Spleen (tissue), 11 donors: Measurements from ENCODE around the gene SC5D. TPM values are rescaled to one million over a fixed set of nuclear protein-coding genes. Genes with fewer than 3 reads are reported as not detected.

Source experiments
- DNase-seq: peaks from one replicate; pipeline ENCODE4 v3.0.0-alpha.2; 2020
- H3K27ac ChIP-seq, 8 donors: fragments of 200-600 bp; sonication (generic) in 7 of 8; 1 replicate in 4 of 8; 2 replicates in 4 of 8; pipeline versions ENCODE4 v1.5.0 to v1.8.0; 2016 to 2021; ENCODE audit warnings: inconsistent platforms in 4 of 8, mild to moderate bottlenecking in 4 of 8, moderate library complexity in 1 of 8
- H3K27me3 ChIP-seq, 7 donors: fragments of 200-600 bp; sonication (generic) in 6 of 7; replicated peaks in 1 of 7; 1 replicate in 4 of 7; 2 replicates in 3 of 7; pipeline versions ENCODE4 v1.5.0 to v1.8.0; 2016 to 2021; ENCODE audit warnings: inconsistent platforms in 3 of 7, mild to moderate bottlenecking in 1 of 7
- H3K36me3 ChIP-seq, 6 donors: fragments of 200-600 bp; sonication (generic) in 5 of 6; 1 replicate in 4 of 6; 2 replicates in 2 of 6; pipeline versions ENCODE4 v1.5.0 to v1.8.0; 2016 to 2021; ENCODE audit warnings: inconsistent platforms in 2 of 6
- H3K4me1 ChIP-seq, 6 donors: fragments of 200-600 bp; sonication (generic) in 5 of 6; 1 replicate in 3 of 6; 2 replicates in 3 of 6; pipeline versions ENCODE4 v1.5.0 to v1.8.0; 2016 to 2021; ENCODE audit warnings: inconsistent platforms in 3 of 6
- H3K4me3 ChIP-seq, 8 donors: fragments of 200-600 bp; sonication (generic) in 7 of 8; 1 replicate in 4 of 8; 2 replicates in 4 of 8; pipeline versions ENCODE4 v1.5.0 to v1.8.0; 2016 to 2021; ENCODE audit warnings: inconsistent platforms in 4 of 8, mild to moderate bottlenecking in 4 of 8, moderate library complexity in 2 of 8
- H3K9me3 ChIP-seq, 8 donors: fragments of 200-600 bp; sonication (generic) in 7 of 8; 1 replicate in 4 of 8; 2 replicates in 4 of 8; pipeline versions ENCODE4 v1.5.0 to v1.8.0; 2016 to 2021; ENCODE audit warnings: inconsistent platforms in 4 of 8
- POLR2A ChIP-seq, 3 donors: fragments of 450-650 bp; IDR thresholded peaks; one replicate each; pipeline ENCODE4 v1.5.1; 2017; ENCODE audit warnings: antibody characterized with exemption in 3 of 3, mild to moderate bottlenecking in 1 of 3
- POLR2AphosphoS5 ChIP-seq, 3 donors: sonication (generic); formaldehyde crosslinking; IDR thresholded peaks; one replicate each; pipeline ENCODE4 v1.5.1; 2017; ENCODE audit warnings: antibody characterized with exemption in 3 of 3
- WGBS, 5 donors: extraction: QIAGEN DNeasy Blood & Tissue Kit in 3 of 5; methylation state at CpG; one replicate each; pipeline versions ENCODE4 v1.1.5 to v1.1.7; 2013 to 2018; 5-methylcytosine and 5-hydroxymethylcytosine counted together
- intact Hi-C: fragments of 100-400 bp; cut with DNase I; formaldehyde crosslinking; loops from one replicate; pipeline ENCODE4 v1.15.0; 2023; ENCODE audit warnings: low total_unique reads
- polyA plus RNA-seq, 3 donors: library from polyadenylated mRNA; stranded (reverse); fragments of 200-250 nt; gene quantifications; one replicate each; pipeline ENCODE4 v1.2.1, GENCODE V29; 2013
- total RNA-seq, 7 donors: library from RNA; depleted of rRNA in 3 of 7; stranded (reverse); fragments of >200 nt in 3 of 7; fragmentation: NEBNext Ultra II Directional in 4 of 7; extraction: Animal tissue kit (Norgen Biotek cat#: 25700) in 4 of 7; gene quantifications; one replicate each; pipeline versions ENCODE4 v1.1.0 to v1.2.1, GENCODE V29; 2016 to 2021
- TF ChIP-seq, protein P1 (sequence below), 11 experiments: fragments of 200-600 bp in 7 of 11; fragments of 450-650 bp in 4 of 11; sonication (generic) in 4 of 11; IDR thresholded peaks in 8 of 11; conservative IDR thresholded peaks in 3 of 11; 1 replicate in 7 of 11; 2 replicates in 4 of 11; pipeline versions ENCODE4 v1.4.0 to v1.8.0; 2016 to 2021; ENCODE audit warnings: antibody characterized with exemption in 11 of 11, inconsistent platforms in 4 of 11, mild to moderate bottlenecking in 1 of 11
- donor health status: healthy with polysubstance abuse.
- donor health status: DM: no; HTN: no; CAD: no; lungs with moderate emphysema.
- donor health status: DM: no; HTN: no; CAD: no.
- donor health status: Bipolar disorder and iron deficiency.
- donor health status: healthy.
- donor health status: DM: no; HTN: no; CAD: no.
- donor health status: DM: yes; HTN: yes; CAD: no.

SC5D gene
- total and polyA plus RNA-seq, 10 donors: 4.8 to 25.5 (median 17.4) TPM

DNA sequence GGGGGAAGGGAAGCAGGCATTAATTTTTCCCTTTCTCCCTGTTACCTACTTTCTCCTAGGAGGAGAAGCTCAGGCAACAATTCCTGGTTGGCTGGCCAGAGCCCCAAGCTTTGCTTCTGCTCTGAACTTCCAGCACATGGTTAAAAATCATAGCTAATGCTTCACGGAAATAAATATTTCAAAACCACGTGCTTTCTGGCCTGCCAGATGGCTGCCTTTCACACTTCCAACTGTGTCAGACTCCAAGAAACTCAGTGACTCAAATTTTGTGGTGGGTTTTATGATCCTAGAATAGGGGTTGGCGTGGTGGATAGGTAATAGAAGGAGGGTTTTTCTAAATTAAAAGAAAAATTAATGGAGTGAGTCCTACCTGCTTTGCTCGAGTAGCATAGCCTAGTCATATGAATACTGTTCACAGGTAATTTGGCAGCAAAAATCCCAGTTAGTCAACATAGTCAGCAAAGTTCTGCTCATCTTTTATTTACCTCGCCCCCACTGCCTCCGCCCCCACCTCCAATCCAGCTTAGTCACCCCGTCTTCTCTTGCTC lies 58.6 kb downstream of the SC5D start:
- H3K27me3 ChIP-seq: no peaks in the 10 kb centered on the region
- H3K27ac ChIP-seq: no peak overlapping the region
- H3K9me3 ChIP-seq: no peaks in the 10 kb centered on the region
- H3K4me3 ChIP-seq: no peak overlapping the region
- no peak for TF ChIP-seq POLR2AphosphoS5 (IDR thresholded peaks at IDR 0.05)
- TF ChIP-seq, protein P1, sequence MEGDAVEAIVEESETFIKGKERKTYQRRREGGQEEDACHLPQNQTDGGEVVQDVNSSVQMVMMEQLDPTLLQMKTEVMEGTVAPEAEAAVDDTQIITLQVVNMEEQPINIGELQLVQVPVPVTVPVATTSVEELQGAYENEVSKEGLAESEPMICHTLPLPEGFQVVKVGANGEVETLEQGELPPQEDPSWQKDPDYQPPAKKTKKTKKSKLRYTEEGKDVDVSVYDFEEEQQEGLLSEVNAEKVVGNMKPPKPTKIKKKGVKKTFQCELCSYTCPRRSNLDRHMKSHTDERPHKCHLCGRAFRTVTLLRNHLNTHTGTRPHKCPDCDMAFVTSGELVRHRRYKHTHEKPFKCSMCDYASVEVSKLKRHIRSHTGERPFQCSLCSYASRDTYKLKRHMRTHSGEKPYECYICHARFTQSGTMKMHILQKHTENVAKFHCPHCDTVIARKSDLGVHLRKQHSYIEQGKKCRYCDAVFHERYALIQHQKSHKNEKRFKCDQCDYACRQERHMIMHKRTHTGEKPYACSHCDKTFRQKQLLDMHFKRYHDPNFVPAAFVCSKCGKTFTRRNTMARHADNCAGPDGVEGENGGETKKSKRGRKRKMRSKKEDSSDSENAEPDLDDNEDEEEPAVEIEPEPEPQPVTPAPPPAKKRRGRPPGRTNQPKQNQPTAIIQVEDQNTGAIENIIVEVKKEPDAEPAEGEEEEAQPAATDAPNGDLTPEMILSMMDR (IDR thresholded peaks at IDR 0.05 in 8 of 11, conservative IDR thresholded peaks at IDR 0.05 in 3 of 11): no peak
- no peak for TF ChIP-seq POLR2A (IDR thresholded peaks at IDR 0.05)
- intact Hi-C loops: no loop called here
- H3K36me3 ChIP-seq: no peaks in the 10 kb centered on the region
- WGBS, 5 donors: 69 to 82% (median 73%) methylated on average over 7 of the region's 7 CpGs
- H3K4me1 ChIP-seq: peaks cover 0 to 9% (median 0%) of the 10 kb centered on the region in 6 donors
- DNase-seq: no peak

DNA sequence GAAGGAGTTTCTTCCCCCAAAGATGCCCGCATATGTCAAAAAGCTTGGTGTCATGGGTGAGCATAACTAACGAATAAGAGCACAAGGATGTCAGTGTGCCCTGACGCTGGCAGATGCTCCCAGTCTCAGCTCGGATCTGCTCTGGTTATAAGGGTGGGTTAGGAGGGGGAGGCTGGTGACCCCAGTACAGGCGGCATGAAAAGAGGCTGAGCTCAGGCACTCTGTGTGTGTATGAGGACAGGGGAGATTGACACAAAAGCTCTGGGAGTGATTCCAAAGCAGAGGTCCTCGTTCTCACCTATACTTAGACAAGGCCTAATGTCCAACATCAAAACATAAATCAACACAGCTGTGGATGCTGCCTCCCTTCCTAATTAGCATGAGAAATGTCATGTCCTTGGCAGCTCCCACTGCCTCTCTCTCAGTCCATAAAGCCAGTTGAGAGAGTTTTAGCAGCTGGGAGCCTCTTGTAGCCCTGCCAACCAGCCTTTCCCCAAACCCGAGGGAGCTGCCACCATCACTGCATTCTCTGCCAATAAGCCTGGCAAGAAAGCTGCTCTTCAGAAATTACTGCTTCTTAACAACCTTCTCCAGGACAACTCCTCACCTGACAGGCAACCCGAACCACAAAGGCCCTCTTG lies 59.8 kb downstream of the SC5D start:
- H3K27ac ChIP-seq: no peak overlapping the region
- H3K4me1 ChIP-seq: peaks cover 0 to 9% (median 0%) of the 10 kb centered on the region in 6 donors
- H3K36me3 ChIP-seq: no peaks in the 10 kb centered on the region
- H3K9me3 ChIP-seq: no peaks in the 10 kb centered on the region
- H3K4me3 ChIP-seq: no peak overlapping the region
- TF ChIP-seq, protein P1 (IDR thresholded peaks at IDR 0.05 in 8 of 11, conservative IDR thresholded peaks at IDR 0.05 in 3 of 11): no peak
- TF ChIP-seq POLR2A (IDR thresholded peaks at IDR 0.05) (no peak), POLR2AphosphoS5 (IDR thresholded peaks at IDR 0.05) (no peak)
- intact Hi-C loops: no loop called here
- no peak for DNase-seq
- H3K27me3 ChIP-seq: no peaks in the 10 kb centered on the region
- WGBS, 5 donors: 65 to 80% (median 73%) methylated on average over 8 of the region's 8 CpGs

DNA sequence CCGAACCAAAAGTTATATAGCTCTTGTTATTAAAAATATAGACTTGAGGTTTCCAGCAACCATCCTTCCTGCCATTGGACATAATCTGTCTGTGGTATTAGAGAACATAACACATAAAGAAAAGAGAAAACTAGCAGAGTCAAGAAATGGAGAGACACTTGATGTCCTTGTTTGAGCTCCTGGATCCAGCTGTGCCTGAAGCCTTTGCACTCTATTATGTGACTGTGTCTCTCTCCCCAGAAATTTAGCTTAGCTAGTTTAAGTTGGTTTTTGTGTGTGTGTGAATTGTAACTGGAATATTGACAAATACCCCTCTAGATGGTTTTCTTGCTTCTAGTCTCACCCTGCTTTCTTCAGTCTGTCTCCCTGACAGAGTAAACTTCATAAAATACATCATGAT lies 61.6 kb downstream of the SC5D start:
- 86 to 95% (median 94%) methylated on average over 1 of the region's 1 CpG for WGBS, 5 donors
- H3K4me1 ChIP-seq: peaks cover 0 to 21% (median 3%) of the 10 kb centered on the region in 6 donors
- TF ChIP-seq POLR2A (IDR thresholded peaks at IDR 0.05) (no peak), POLR2AphosphoS5 (IDR thresholded peaks at IDR 0.05) (no peak)
- TF ChIP-seq, protein P1 (IDR thresholded peaks at IDR 0.05 in 8 of 11, conservative IDR thresholded peaks at IDR 0.05 in 3 of 11): no peak
- DNase-seq: no peak
- H3K36me3 ChIP-seq: no peaks in the 10 kb centered on the region
- no peaks in the 10 kb centered on the region for H3K9me3 ChIP-seq
- H3K27ac ChIP-seq: no peak overlapping the region
- intact Hi-C loops: no loop called here
- H3K27me3 ChIP-seq: no peaks in the 10 kb centered on the region
- H3K4me3 ChIP-seq: no peak overlapping the region

DNA sequence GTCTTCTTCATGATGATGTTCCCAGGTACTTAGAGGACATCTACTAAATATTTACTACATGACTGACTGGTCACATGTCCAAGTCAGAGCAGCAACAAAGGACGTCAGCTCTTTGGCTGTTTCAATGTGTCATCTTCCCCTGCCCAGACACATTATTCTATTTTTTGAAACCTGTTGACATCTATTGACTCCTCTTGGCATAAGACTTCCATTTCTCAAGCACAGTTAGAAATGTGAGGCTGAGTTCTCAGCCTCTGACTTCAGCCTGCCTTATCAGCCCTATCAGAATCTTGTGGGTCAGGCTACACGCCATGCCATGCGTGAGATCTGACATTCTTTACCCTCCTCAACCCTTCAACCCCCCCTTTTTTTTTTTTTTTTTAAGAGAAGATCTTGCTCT lies 63.8 kb downstream of the SC5D start:
- intact Hi-C loops: no loop called here
- 75 to 85% (median 82%) methylated on average over 3 of the region's 3 CpGs for WGBS, 5 donors
- Histone ChIP-seq H3K4me3 (no peak overlapping the region), H3K9me3 (no peaks in the 10 kb centered on the region), H3K4me1 (peaks cover 0 to 23% (median 4%) of the 10 kb centered on the region in 6 donors), H3K27me3 (no peaks in the 10 kb centered on the region), H3K36me3 (no peaks in the 10 kb centered on the region), H3K27ac (no peak overlapping the region)
- no peak for DNase-seq
- TF ChIP-seq POLR2AphosphoS5 (IDR thresholded peaks at IDR 0.05) (no peak), POLR2A (IDR thresholded peaks at IDR 0.05) (no peak)
- TF ChIP-seq, protein P1 (IDR thresholded peaks at IDR 0.05 in 8 of 11, conservative IDR thresholded peaks at IDR 0.05 in 3 of 11): no peak
